ENCODE measurements around the gene DMXL1. TPM values are rescaled to one million over a fixed set of nuclear protein-coding genes. Genes with fewer than 3 reads are reported as not detected.

Gene DMXL1
- total and polyA plus RNA-seq, 4 experiments from 2014 or later: 10.3 to 37.9 (median 23.5) TPM

GRCh38 chr5:119250946-119251901 lies 180.3 kb downstream of the DMXL1 start:
- no peaks in the 10 kb centered on the region for H3K36me3 ChIP-seq (ENCODE audit: insufficient read depth, low read length)
- no peaks in the 10 kb centered on the region for H3K9me3 ChIP-seq (ENCODE audit: control insufficient read depth in 1 of 2, low read length in 2 of 2)
- peaks cover 0 to 3% (median 1%) of the 10 kb centered on the region in 4 donors for H3K4me1 Mint-ChIP-seq
- intact Hi-C loops (cut with micrococcal nuclease): loop anchor here (10.0 kb wide), 1 partner anchor 226 kb away; no protein-coding TSS in a partner anchor
- no peaks in the 10 kb centered on the region for H3K27me3 ChIP-seq (ENCODE audit: insufficient read depth, low read length)
- H3K27ac ChIP-seq (ENCODE audit: low read depth, low read length): no peak overlapping the region
- no peak overlapping the region for H3K27ac Mint-ChIP-seq
- peaks cover 22 to 38% of the 10 kb centered on the region in 2 donors for H3K36me3 Mint-ChIP-seq
- no peaks in the 10 kb centered on the region for H3K4me1 ChIP-seq (ENCODE audit: insufficient read depth, low read length)
- no peak for DNase-seq
- H3K9me3 Mint-ChIP-seq: peaks cover 0 to 24% (median 18%) of the 10 kb centered on the region in 8 donors
- no peak overlapping the region for H3K4me3 ChIP-seq (ENCODE audit: low read length in 2 of 2)
- POLR2A ChIA-PET (ENCODE audit: partially characterized antibody): interaction anchor here (0.9 to 1.2 kb wide), 2 partner anchors 22 to 86 kb away, joined by 3 to 4 read pairs; no protein-coding TSS in a partner anchor
- no peak overlapping the region for H3K4me3 Mint-ChIP-seq
- no peaks in the 10 kb centered on the region for H3K27me3 Mint-ChIP-seq
- CTCF ChIA-PET (ENCODE audit: partially characterized antibody): interaction anchor here (0.7 kb wide), 1 partner anchor 11 kb away, joined by 3 read pairs; no protein-coding TSS in a partner anchor

- Mint-ChIP-seq H3K27me3 (no peaks in the 10 kb centered on the region), H3K4me3 (no peak overlapping the region), H3K9me3 (peaks cover 0 to 55% (median 44%) of the 10 kb centered on the region in 8 donors), H3K27ac (peak overlapping the region in 1 of 7 donors; percentile 46), H3K4me1 (peaks cover 0 to 5% (median 2%) of the 10 kb centered on the region in 4 donors), H3K36me3 (peaks cover 33% of the 10 kb centered on the region in 2 donors)
- CTCF ChIA-PET (ENCODE audit: partially characterized antibody): interaction anchor here (1.0 to 3.8 kb wide), 7 partner anchors 10 to 267 kb away, joined by 3 to 16 read pairs (median 4); partner anchors contain the start of gene DTWD2
- Histone ChIP-seq H3K36me3 (ENCODE audit: insufficient read depth, low read length) (no peaks in the 10 kb centered on the region), H3K4me3 (ENCODE audit: low read length in 2 of 2) (no peak overlapping the region), H3K4me1 (ENCODE audit: insufficient read depth, low read length) (no peaks in the 10 kb centered on the region), H3K27me3 (ENCODE audit: insufficient read depth, low read length) (no peaks in the 10 kb centered on the region), H3K9me3 (ENCODE audit: control insufficient read depth in 1 of 2, low read length in 2 of 2) (no peaks in the 10 kb centered on the region), H3K27ac (ENCODE audit: low read depth, low read length) (no peak overlapping the region)
- intact Hi-C loops (cut with micrococcal nuclease): loop anchor here (10.0 kb wide), 1 partner anchor 231 kb away; no protein-coding TSS in a partner anchor
- POLR2A ChIA-PET (ENCODE audit: partially characterized antibody): interaction anchor here (0.9 to 1.4 kb wide), 2 partner anchors 18 to 156 kb away, joined by 4 read pairs; no protein-coding TSS in a partner anchor
- no peak for DNase-seq
These were observed 184.9 kb downstream of the DMXL1 start for GRCh38 chr5:119255571-119256356.

GRCh38 chr5:119257613-119258012 lies 186.7 kb downstream of the DMXL1 start:
- Histone ChIP-seq H3K27me3 (ENCODE audit: insufficient read depth, low read length) (no peaks in the 10 kb centered on the region), H3K4me3 (ENCODE audit: low read length in 2 of 2) (no peak overlapping the region), H3K27ac (ENCODE audit: low read depth, low read length) (no peak overlapping the region), H3K36me3 (ENCODE audit: insufficient read depth, low read length) (no peaks in the 10 kb centered on the region), H3K4me1 (ENCODE audit: insufficient read depth, low read length) (no peaks in the 10 kb centered on the region), H3K9me3 (ENCODE audit: control insufficient read depth in 1 of 2, low read length in 2 of 2) (no peaks in the 10 kb centered on the region)
- no peak for DNase-seq
- intact Hi-C loops (cut with micrococcal nuclease): loop anchor here (10.0 kb wide), 1 partner anchor 233 kb away; no protein-coding TSS in a partner anchor
- H3K27me3 Mint-ChIP-seq: no peaks in the 10 kb centered on the region
- POLR2A ChIA-PET (ENCODE audit: partially characterized antibody): no interaction called here
- H3K27ac Mint-ChIP-seq: no peak overlapping the region
- CTCF ChIA-PET (ENCODE audit: partially characterized antibody): interaction anchor here (1.0 to 3.8 kb wide), 5 partner anchors 10 to 269 kb away, joined by 3 to 16 read pairs (median 4); partner anchors contain the start of gene DTWD2
- H3K4me3 Mint-ChIP-seq: no peak overlapping the region
- H3K4me1 Mint-ChIP-seq: peaks cover 0 to 5% (median 2%) of the 10 kb centered on the region in 4 donors
- H3K9me3 Mint-ChIP-seq: peaks cover 0 to 71% (median 58%) of the 10 kb centered on the region in 8 donors
- peaks cover 22 to 30% of the 10 kb centered on the region in 2 donors for H3K36me3 Mint-ChIP-seq

GRCh38 chr5:119263639-119264038 lies 192.8 kb downstream of the DMXL1 start:
- intact Hi-C loops (cut with micrococcal nuclease): no loop called here
- no peak for DNase-seq
- peaks cover 14 to 30% (median 23%) of the 10 kb centered on the region in 4 donors for H3K4me1 Mint-ChIP-seq
- H3K9me3 Mint-ChIP-seq: peaks cover 0 to 50% (median 36%) of the 10 kb centered on the region in 8 donors
- Histone ChIP-seq H3K27ac (ENCODE audit: low read depth, low read length) (no peak overlapping the region), H3K27me3 (ENCODE audit: insufficient read depth, low read length) (no peaks in the 10 kb centered on the region), H3K4me3 (ENCODE audit: low read length in 2 of 2) (no peak overlapping the region), H3K4me1 (ENCODE audit: insufficient read depth, low read length) (peaks cover 8% of the 10 kb centered on the region), H3K36me3 (ENCODE audit: insufficient read depth, low read length) (no peaks in the 10 kb centered on the region), H3K9me3 (ENCODE audit: control insufficient read depth in 1 of 2, low read length in 2 of 2) (no peaks in the 10 kb centered on the region)
- H3K27ac Mint-ChIP-seq: no peak overlapping the region
- H3K36me3 Mint-ChIP-seq: peaks cover 21 to 22% of the 10 kb centered on the region in 2 donors
- ChIA-PET CTCF (ENCODE audit: partially characterized antibody) (interaction anchor here (0.8 to 2.7 kb wide), 3 partner anchors 52 to 276 kb away, joined by 3 to 11 read pairs (median 9); no protein-coding TSS in a partner anchor), POLR2A (ENCODE audit: partially characterized antibody) (interaction anchor here (1.1 kb wide), 1 partner anchor 14 kb away, joined by 3 read pairs; no protein-coding TSS in a partner anchor)
- no peaks in the 10 kb centered on the region for H3K27me3 Mint-ChIP-seq
- H3K4me3 Mint-ChIP-seq: no peak overlapping the region

- H3K4me1 Mint-ChIP-seq: peaks cover 14 to 35% (median 23%) of the 10 kb centered on the region in 4 donors
- Histone ChIP-seq H3K4me1 (ENCODE audit: insufficient read depth, low read length) (peaks cover 8% of the 10 kb centered on the region), H3K27ac (ENCODE audit: low read depth, low read length) (no peak overlapping the region), H3K4me3 (ENCODE audit: low read length in 2 of 2) (no peak overlapping the region), H3K36me3 (ENCODE audit: insufficient read depth, low read length) (no peaks in the 10 kb centered on the region), H3K27me3 (ENCODE audit: insufficient read depth, low read length) (no peaks in the 10 kb centered on the region), H3K9me3 (ENCODE audit: control insufficient read depth in 1 of 2, low read length in 2 of 2) (no peaks in the 10 kb centered on the region)
- POLR2A ChIA-PET (ENCODE audit: partially characterized antibody): interaction anchor here (1.1 kb wide), 1 partner anchor 14 kb away, joined by 3 read pairs; no protein-coding TSS in a partner anchor
- H3K4me3 Mint-ChIP-seq: no peak overlapping the region
- H3K27me3 Mint-ChIP-seq: no peaks in the 10 kb centered on the region
- no peak overlapping the region for H3K27ac Mint-ChIP-seq
- peaks cover 0 to 46% (median 34%) of the 10 kb centered on the region in 8 donors for H3K9me3 Mint-ChIP-seq
- intact Hi-C loops (cut with micrococcal nuclease): no loop called here
- peaks cover 23% of the 10 kb centered on the region in 2 donors for H3K36me3 Mint-ChIP-seq
- CTCF ChIA-PET (ENCODE audit: partially characterized antibody): interaction anchor here (0.8 to 2.7 kb wide), 3 partner anchors 51 to 276 kb away, joined by 3 to 11 read pairs (median 9); no protein-coding TSS in a partner anchor
- no peak for DNase-seq
These were observed 193.3 kb downstream of the DMXL1 start for GRCh38 chr5:119264186-119264585.

GRCh38 chr5:119267958-119268386 lies 197.1 kb downstream of the DMXL1 start:
- peak; percentile 74 to 93 (median 83) for DNase-seq
- H3K36me3 Mint-ChIP-seq: peaks cover 15 to 30% of the 10 kb centered on the region in 2 donors
- peaks cover 37 to 72% (median 43%) of the 10 kb centered on the region in 4 donors for H3K4me1 Mint-ChIP-seq
- H3K27ac Mint-ChIP-seq: peak overlapping the region; percentile 96 to 99 (median 97)
- POLR2A ChIA-PET (ENCODE audit: partially characterized antibody): interaction anchor here (0.8 to 16.4 kb wide), 18 partner anchors 10 to 280 kb away, joined by 3 to 357 read pairs (median 7); partner anchors contain the start of genes DMXL1, DTWD2, HSD17B4 and TNFAIP8
- H3K27me3 Mint-ChIP-seq: no peaks in the 10 kb centered on the region
- Histone ChIP-seq H3K4me3 (ENCODE audit: low read length in 2 of 2) (peak overlapping the region; percentile 53 to 83), H3K9me3 (ENCODE audit: control insufficient read depth in 1 of 2, low read length in 2 of 2) (no peaks in the 10 kb centered on the region), H3K36me3 (ENCODE audit: insufficient read depth, low read length) (no peaks in the 10 kb centered on the region), H3K27ac (ENCODE audit: low read depth, low read length) (peak overlapping the region; percentile 90), H3K27me3 (ENCODE audit: insufficient read depth, low read length) (no peaks in the 10 kb centered on the region), H3K4me1 (ENCODE audit: insufficient read depth, low read length) (peaks cover 30% of the 10 kb centered on the region)
- H3K4me3 Mint-ChIP-seq: peak overlapping the region; percentile 97 to 100 (median 100)
- CTCF ChIA-PET (ENCODE audit: partially characterized antibody): interaction anchor here (0.8 to 3.0 kb wide), 28 partner anchors 9 to 280 kb away, joined by 3 to 25 read pairs (median 4); partner anchors contain the start of gene DTWD2
- peaks cover 0 to 14% (median 6%) of the 10 kb centered on the region in 8 donors for H3K9me3 Mint-ChIP-seq
- intact Hi-C loops (cut with micrococcal nuclease): loop anchor here (1.0 to 5.0 kb wide), 11 partner anchors 10 to 280 kb away; partner anchors contain the start of genes DTWD2, HSD17B4 and TNFAIP8
